Measurements from ENCODE around the gene DNAAF1. TPM values are rescaled to one million over a fixed set of nuclear protein-coding genes. Genes with fewer than 3 reads are reported as not detected.

DNAAF1 gene
- total and polyA plus RNA-seq, 2 of the 8 experiments (the other 6 are each of a cell fraction or from before 2014, with no cell fraction given), result 0.09 to 0.15 TPM

- Histone ChIP-seq H3K9ac (replicated peaks in 1 of 4; ENCODE audit: extremely low read depth in 1 of 4, low read depth in 3 of 4, low read length in 3 of 4) (no peak overlapping the region), H2AFZ (ENCODE audit: low read length) (no peak overlapping the region), H3K27ac (ENCODE audit: low read depth, low read length) (no peak overlapping the region), H3K23me2 (ENCODE audit: low read depth, low read length) (peaks cover 4% of the 10 kb centered on the region; the same call in 1 of the 2 replicates), H3K36me3 (ENCODE audit: control insufficient read depth in 2 of 4, insufficient read depth in 4 of 4, low read length in 3 of 4) (peaks cover 6 to 48% (median 35%) of the 10 kb centered on the region in 4 experiments), H3K79me1 (ENCODE audit: low read depth, low read length) (peaks cover 12% of the 10 kb centered on the region), H3K14ac (ENCODE audit: insufficient read length) (no peak overlapping the region), H4K20me1 (replicated peaks in 1 of 2; ENCODE audit: control insufficient read depth in 1 of 2, insufficient read depth in 2 of 2, low read length in 2 of 2) (peaks cover 9 to 14% of the 10 kb centered on the region in 2 experiments), H3K4ac (replicated peaks; ENCODE audit: insufficient read length, low read depth, low read length) (no peak overlapping the region), H2BK120ac (replicated peaks; ENCODE audit: low read depth, low read length) (no peak overlapping the region), H2AK5ac (ENCODE audit: low read depth, low read length) (no peak overlapping the region), H2BK5ac (ENCODE audit: low read depth, low read length) (no peak overlapping the region), H3K4me3 (ENCODE audit: extremely low read depth in 1 of 4, insufficient read depth in 2 of 4, low read depth in 3 of 4, low read length in 4 of 4) (no peak overlapping the region), H3K9me3 (ENCODE audit: insufficient read depth in 2 of 2, low read depth in 1 of 2, low read length in 1 of 2) (no peaks in the 10 kb centered on the region), H4K5ac (ENCODE audit: insufficient read length, low read depth, low read length) (no peak overlapping the region), H2BK12ac (ENCODE audit: low read depth, low read length) (no peak overlapping the region), H4K8ac (ENCODE audit: extremely low read depth, insufficient read depth, low read length) (no peak overlapping the region), H3K23ac (ENCODE audit: insufficient read length) (no peak overlapping the region), H3K4me1 (replicated peaks in 1 of 4; ENCODE audit: control insufficient read depth in 3 of 4, insufficient read depth in 4 of 4, low read length in 3 of 4) (peaks cover 0 to 2% (median 0%) of the 10 kb centered on the region in 4 experiments; a peak in 2 of 7 replicates), H2BK20ac (ENCODE audit: low read length) (no peak overlapping the region), H3K27me3 (replicated peaks in 1 of 4; ENCODE audit: control insufficient read depth in 3 of 4, extremely low read depth in 1 of 4, insufficient read depth in 3 of 4, low read length in 3 of 4) (no peaks in the 10 kb centered on the region), H4K91ac (replicated peaks; ENCODE audit: insufficient read length, low read length) (no peak overlapping the region), H3K56ac (replicated peaks; ENCODE audit: insufficient read length, low read depth, low read length) (no peak overlapping the region), H3K79me2 (ENCODE audit: control insufficient read depth in 1 of 2, insufficient read depth in 2 of 2, low read length in 2 of 2) (peaks cover 0 to 29% of the 10 kb centered on the region in 2 experiments; a peak in 2 of 4 replicates), H3K18ac (ENCODE audit: extremely low read depth, low read length) (no peak overlapping the region), H2BK15ac (ENCODE audit: low read length) (no peak overlapping the region), H3K4me2 (ENCODE audit: insufficient read depth in 1 of 2, low read depth in 2 of 2, low read length in 2 of 2) (no peak overlapping the region)
- DNase-seq (ENCODE audit: low read depth in 1 of 2, low spot score in 2 of 2) (no peak), FAIRE-seq (no peak)
- TF ChIP-seq RBBP5 (IDR thresholded peaks at IDR 0.05; ENCODE audit: borderline replicate concordance, low read depth, low read length) (no peak), EGR1 (IDR thresholded peaks at IDR 0.05; ENCODE audit: borderline replicate concordance, low read depth, low read length) (no peak)
- ChIA-PET CTCF (ENCODE audit: partially characterized antibody) (interaction anchor here (0.6 to 1.5 kb wide), 4 partner anchors 10 to 126 kb away, joined by 3 to 5 read pairs (median 4); no protein-coding TSS in a partner anchor), POLR2A (ENCODE audit: partially characterized antibody) (interaction anchor here (2.2 kb wide), 1 partner anchor 9 kb away, joined by 6 read pairs; no protein-coding TSS in a partner anchor)
- 95% methylated on average over 18 of the region's 18 CpGs; no CpG with 5 or more reads in 1 of the 2 experiments for WGBS, 2 experiments (ENCODE audit: extremely low coverage in 1 of 2, insufficient coverage in 1 of 2, insufficient read length in 1 of 2, insufficient replicate concordance in 2 of 2, low coverage in 1 of 2, low lambda C conversion rate in 2 of 2, missing lambda C conversion rate in 1 of 2)
Observed at GRCh38 chr16:84182104-84182503, 37.0 kb downstream of the DNAAF1 start.

Measured in H1 (cell line).